ENCODE data around the gene WWOX.

WWOX gene

GRCh38 chr16:79003026-79003609, 903.7 kb downstream of the WWOX start:
- DNase-seq (ENCODE audit: low read depth), result no peak
- no peak overlapping the region for H3K4me3 ChIP-seq (ENCODE audit: low read depth, low read length)
- TF ChIP-seq CTCF (IDR thresholded peaks at IDR 0.05; ENCODE audit: control insufficient read depth, extremely low read depth, insufficient read depth), result no peak

GRCh38 chr16:79004309-79004708, 904.9 kb downstream of the WWOX start:
- no peak overlapping the region for H3K4me3 ChIP-seq (ENCODE audit: low read depth, low read length)
- TF ChIP-seq CTCF (IDR thresholded peaks at IDR 0.05; ENCODE audit: control insufficient read depth, extremely low read depth, insufficient read depth), result no peak
- DNase-seq (ENCODE audit: low read depth), result no peak

- H3K4me3 ChIP-seq (ENCODE audit: low read depth, low read length), result no peak overlapping the region
- DNase-seq (ENCODE audit: low read depth), result no peak
- no peak for TF ChIP-seq CTCF (IDR thresholded peaks at IDR 0.05; ENCODE audit: control insufficient read depth, extremely low read depth, insufficient read depth)
Observed at GRCh38 chr16:79005096-79005495, 905.6 kb downstream of the WWOX start.

GRCh38 chr16:79006206-79006605, 906.8 kb downstream of the WWOX start:
- TF ChIP-seq CTCF (IDR thresholded peaks at IDR 0.05; ENCODE audit: control insufficient read depth, extremely low read depth, insufficient read depth), result no peak

GRCh38 chr16:79006765-79007164, 907.3 kb downstream of the WWOX start:
- no peak overlapping the region for H3K4me3 ChIP-seq (ENCODE audit: low read depth, low read length)
- DNase-seq (ENCODE audit: low read depth), result no peak
- no peak for TF ChIP-seq CTCF (IDR thresholded peaks at IDR 0.05; ENCODE audit: control insufficient read depth, extremely low read depth, insufficient read depth)

More at GRCh38 chr16:79006206-79006605, 906.8 kb downstream of the WWOX start:
- H3K4me3 ChIP-seq (ENCODE audit: low read depth, low read length), result no peak overlapping the region
- DNase-seq (ENCODE audit: low read depth), result no peak

- no peak for TF ChIP-seq CTCF (IDR thresholded peaks at IDR 0.05; ENCODE audit: control insufficient read depth, extremely low read depth, insufficient read depth)
- H3K4me3 ChIP-seq (ENCODE audit: low read depth, low read length), result no peak overlapping the region
- no peak for DNase-seq (ENCODE audit: low read depth)
Observed at GRCh38 chr16:79007614-79008013, 908.2 kb downstream of the WWOX start.

Measured in LNCaP clone FGC (cell line).